ENCODE results near the gene CFHR2.

Gene CFHR2

DNA sequence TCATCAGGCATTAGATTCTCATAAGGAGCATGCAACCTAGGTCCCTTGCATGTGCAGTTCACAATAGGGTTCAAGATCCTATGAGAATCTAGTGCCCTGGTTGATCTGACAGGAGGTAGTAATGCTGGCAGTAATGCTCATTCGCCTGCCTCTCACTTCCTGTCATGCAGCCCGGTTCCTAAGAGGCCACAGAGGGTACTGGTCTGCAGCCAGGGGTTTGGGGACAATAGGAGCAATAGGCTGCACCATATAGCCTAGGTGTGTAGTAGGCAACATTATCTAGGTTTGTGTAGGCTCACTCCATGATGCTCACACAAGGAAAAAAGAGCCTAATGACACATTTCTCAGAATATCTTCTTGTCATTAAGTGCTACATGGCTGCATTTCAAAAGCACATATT, 59.6 kb downstream of the CFHR2 start:
- no peak for DNase-seq

DNA sequence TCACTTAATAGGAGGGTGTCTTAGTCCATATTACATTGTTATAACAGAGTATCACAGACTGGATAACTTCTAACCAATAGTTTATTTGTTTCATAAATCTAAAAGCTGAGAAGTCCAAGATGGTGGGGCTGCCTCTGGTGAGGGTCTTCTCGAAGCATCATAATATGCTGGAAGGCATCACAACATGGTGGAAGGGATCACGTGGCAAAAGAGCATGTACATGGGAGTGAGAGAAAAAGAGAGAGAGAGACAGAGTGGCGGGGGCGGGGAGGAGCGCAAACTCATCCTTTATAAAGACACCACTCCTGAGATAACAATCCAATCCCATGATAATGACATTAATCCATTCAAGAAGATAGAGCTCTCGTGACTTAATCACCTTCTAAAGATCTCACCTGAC, 65.3 kb downstream of the CFHR2 start:
- no peak for DNase-seq

Measured in RPMI8226 (cell line).